ENCODE measurements around the gene HNRNPUL1.
"Not testable (repeated sequence)": the region's sequence is repeated elsewhere in the genome, so short reads cannot be mapped to it uniquely, and the experiment has no call there.

The HNRNPUL1 gene

DNA sequence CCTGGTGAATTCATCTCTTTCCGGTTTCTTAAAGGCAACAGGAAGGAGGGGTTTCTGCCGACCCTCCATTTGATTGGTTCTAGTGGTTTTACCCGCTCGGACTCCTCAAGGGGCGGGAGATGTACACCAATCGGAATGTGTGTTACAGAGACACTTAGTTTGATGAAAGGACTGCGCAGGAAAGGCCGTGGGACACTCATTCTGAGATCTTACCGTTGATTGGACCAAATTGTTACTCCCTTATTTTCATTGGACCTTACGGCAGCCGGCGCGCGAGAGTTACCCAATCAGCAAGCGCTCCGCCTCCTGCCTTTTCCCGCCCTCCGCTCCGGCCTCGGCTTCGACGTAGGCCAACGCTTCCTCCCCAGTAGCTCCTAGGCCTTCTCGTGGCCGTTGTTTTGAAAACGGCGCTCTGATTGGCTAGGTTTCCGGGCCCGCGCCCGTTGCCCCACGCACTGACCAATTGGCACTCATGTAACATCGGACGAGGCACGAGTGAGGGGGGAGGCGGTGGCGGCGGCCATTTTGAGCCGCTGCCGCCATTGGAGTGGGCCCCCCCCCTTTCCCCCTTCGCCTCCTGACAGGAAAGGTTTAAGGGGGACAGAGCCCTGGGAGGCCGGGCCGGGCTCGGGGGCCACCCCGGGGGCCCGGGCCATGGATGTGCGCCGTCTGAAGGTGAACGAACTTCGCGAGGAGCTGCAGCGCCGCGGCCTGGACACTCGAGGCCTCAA, at the start of gene HNRNPUL1:
Gene HNRNPUL1, plus strand, starts transcription at position 523 of the 731 bp plus-strand sequence. Its CDS starts 132 bp downstream, at position 655.
- peak; percentile 99 for DNase-seq (ENCODE audit: low spot score)

DNA sequence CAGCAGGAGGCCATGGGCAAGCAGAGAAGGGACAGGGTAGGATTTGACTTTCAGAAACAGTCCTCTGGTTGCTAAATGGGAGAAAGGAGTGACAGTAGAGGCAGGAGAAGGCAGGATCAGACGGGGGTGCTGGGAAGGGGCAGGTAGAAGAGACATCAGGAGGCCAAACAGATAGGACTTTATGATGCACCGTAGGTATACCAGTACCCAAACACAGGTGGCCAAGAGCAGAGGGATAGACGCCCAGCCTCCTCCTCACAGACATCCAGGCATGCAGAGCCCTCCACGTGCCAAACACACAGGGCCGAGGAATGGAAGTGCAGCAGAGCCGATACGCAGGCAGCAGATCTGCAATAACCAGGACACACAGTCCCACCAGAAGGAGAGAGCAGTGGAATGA, 46.4 kb upstream of the HNRNPUL1 start:
- DNase-seq (ENCODE audit: low spot score): no peak

DNA sequence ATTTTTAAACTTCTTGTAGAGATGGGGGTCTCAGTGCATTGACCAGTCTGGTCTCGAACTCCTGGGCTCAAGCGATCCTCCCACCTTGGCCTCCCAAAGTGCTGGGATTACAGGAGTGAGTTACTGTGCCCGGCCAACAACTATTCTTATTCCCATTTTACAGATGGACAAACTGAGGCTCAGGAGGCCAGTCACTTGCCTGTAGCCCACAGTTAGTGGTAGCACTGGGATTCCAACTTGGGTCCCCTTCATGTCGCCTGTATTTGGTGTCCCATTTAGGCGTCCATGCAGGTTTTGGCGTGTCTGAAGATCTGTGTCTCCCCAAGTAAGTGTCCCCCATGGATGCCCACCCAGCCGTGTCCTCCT, 45.9 kb upstream of the HNRNPUL1 start:
- DNase-seq (ENCODE audit: low spot score): no peak

DNA sequence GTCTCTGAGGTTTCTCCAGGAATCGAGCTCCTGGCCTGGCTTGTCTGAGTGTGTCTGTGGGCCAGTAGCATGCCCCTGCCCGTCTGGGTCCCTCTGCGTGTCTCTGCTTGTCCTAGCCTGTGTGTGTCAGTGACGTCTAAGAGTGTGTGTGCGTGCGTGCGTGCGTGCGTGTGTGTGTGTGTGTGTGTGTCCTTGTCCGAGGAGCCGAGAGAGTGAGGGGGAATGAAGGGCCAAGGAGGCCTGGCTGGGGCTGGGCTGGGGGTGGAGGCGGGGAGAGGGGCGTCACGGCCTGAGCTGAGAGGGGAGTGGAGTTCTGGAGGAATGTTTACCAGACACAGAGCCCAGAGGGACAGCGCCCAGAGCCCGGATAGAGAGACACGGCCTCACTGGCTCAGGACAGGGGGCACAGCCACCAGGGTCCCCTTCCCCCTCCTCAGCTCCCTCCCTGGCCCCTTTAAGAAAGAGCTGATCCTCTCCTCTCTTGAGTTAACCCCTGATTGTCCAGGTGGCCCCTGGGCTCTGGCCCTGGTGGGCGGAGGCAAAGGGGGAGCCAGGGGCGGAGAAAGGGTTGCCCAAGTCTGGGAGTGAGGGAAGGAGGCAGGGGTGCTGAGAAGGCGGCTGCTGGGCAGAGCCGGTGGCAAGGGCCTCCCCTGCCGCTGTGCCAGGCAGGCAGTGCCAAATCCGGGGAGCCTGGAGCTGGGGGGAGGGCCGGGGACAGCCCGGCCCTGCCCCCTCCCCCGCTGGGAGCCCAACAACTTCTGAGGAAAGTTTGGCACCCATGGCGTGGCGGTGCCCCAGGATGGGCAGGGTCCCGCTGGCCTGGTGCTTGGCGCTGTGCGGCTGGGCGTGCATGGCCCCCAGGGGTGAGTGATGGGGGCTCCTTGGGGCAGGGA, 45.3 kb upstream of the HNRNPUL1 start, which contains the start of gene AXL:
Gene AXL, plus strand, starts transcription at position 609 of the 893 bp plus-strand sequence. Its CDS starts 170 bp downstream, at position 779.
- no peak for DNase-seq (ENCODE audit: low spot score)

DNA sequence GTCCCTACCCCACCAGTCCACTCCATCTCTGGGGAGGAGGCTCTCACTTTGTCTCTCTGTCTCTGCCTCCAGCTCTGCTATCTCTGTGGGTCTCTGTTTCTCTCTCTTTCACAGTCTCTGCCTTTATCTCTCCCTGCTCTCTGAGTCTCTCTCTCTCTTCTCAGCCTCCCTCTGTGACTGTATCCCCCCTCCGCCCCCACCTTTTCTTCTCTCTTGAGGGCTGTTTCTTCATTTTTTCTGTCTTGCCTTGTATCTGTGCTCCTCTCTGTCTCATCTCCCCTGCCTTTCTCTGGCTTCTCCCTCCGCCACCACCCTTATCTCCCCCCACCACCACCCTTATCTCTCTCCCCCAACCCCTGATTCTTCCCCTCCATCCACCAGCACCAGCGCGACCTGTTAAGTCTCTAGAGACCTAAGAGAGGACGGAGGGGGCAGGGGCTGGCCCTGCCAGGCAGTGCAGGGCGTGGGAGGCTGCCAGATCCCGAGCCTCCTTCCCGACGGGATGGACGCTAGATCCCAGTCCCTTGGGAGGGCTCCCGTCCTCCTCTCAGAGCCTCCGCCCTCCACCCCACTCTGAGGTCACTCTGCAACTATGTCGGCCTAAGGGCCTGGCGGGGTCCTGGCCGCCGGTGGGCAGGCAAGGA, 44.1 kb upstream of the HNRNPUL1 start:
- DNase-seq (ENCODE audit: low spot score): no peak

DNA sequence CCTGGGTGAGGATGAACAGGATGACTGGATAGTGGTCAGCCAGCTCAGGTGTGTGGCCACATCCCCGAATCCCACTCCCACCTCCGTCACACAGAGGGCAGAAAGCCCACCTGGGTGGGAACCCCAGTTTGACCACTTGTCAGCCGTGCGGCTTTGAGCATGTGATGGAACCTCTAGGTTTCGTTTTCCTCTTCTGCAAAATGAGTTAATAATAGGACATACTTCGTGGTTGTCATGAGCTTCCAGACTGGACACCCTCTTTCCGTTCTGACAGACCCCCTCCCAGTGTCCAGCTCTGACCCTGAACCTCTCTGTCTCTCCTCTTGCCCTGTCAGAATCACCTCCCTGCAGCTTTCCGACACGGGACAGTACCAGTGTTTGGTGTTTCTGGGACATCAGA, 43.4 kb upstream of the HNRNPUL1 start:
- DNase-seq (ENCODE audit: low spot score): no peak

DNA sequence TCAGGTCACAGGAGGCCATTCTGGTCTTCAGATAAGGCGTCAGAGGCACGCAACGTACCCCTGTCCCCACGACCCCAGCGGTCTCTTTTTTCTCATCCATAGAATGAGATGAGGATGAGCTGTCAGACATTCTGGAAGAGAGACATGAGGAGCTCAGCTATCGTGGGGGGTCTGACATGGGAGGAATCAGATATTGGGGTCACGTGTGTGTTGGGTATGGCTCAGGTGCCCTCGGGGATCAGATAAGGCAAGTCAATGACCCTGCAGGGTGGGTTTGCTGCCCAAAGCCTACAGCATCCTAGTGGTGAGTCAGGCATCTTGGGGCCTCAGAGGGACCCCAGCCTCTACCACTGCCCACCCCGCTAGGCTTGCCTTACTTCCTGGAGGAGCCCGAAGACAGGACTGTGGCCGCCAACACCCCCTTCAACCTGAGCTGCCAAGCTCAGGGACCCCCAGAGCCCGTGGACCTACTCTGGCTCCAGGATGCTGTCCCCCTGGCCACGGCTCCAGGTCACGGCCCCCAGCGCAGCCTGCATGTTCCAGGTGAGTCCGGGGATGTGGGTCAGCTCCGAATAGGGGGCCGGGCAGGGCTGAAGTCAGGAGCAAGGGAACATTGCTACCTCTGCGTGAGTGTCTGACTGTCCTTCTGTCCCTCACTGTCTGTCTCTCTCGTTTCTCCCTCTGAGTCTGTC, 42.5 kb upstream of the HNRNPUL1 start:
- DNase-seq (ENCODE audit: low spot score): no peak

DNA sequence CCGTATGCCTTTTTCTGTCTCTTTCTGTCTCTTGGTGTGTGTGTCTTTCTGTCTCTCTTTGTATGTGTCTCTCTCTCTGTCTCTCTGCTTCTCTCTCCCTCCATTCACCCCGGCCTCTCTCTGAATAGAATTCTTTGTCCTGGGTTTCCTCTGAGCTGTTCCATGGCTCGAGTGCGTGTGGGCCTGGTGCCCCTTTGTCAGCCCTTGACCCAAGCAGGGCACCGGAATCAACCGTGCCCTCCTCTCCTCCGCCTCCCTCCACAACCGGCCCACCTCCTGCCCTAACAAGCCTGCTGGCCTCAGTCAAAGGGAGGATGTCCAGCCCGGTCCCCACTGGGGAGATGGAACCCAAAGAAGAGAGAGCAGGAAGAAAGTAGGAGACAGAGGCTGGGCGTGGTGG, 41.9 kb upstream of the HNRNPUL1 start:
- no peak for DNase-seq (ENCODE audit: low spot score)

DNA sequence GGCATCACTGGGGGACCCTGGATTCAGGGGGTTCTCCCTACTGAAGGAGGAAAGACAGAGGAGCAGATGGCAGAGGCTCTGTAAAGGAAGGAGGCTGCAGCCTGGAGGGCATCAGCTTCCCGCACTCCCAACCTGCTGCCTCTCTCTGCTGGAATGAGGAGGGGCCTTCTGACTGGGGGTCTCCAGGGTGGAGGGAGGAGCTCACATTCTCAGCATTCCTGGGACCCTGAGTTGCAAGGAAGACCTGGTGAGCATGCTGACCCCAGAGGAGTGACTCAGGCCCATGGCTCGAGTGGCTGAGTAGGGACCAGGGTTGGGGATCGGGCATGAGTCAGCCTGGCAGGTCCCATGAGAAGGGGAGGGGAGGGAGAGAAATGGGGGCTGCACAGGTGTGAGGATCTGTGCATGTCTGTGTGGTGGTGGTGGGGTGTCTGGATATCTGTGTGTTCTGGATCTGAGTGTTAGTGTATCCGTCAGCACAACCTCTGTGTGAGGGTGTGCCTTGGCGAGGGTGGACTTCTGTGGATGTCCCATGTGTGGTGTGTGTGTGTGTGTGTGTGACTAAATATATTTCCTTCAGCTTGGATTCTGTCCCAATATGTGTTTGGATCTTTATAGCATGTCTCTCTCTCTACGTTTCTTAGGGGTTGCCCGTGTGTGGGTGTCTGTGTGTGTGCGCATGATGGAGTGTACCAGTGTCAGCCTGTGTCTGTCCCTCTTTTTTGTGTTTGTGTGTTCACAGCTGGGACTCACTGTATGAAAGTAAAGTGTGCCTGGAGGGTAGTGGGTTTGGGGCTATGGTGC, 40.5 kb upstream of the HNRNPUL1 start:
- DNase-seq (ENCODE audit: low spot score): peak; percentile 51

DNA sequence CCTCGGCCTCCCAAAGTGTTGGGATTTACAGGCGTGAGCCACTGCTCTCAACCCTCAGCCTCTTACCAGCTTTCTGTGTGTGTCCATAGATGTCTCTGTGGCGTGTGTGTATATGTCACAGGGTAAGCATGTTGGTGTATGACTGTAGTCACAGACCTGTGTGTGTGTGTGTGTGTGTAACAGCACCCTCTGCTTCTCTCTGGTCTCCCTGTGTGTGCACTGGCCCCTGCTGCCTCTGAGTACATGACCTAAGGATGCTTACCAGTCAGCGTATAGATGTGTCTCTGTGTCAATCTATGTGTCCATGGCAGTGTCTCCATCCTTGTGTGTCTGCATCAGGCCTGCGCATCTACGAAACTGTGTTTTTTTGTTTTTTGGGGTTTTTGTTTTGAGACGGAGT, 39.5 kb upstream of the HNRNPUL1 start:
- no peak for DNase-seq (ENCODE audit: low spot score)

DNA sequence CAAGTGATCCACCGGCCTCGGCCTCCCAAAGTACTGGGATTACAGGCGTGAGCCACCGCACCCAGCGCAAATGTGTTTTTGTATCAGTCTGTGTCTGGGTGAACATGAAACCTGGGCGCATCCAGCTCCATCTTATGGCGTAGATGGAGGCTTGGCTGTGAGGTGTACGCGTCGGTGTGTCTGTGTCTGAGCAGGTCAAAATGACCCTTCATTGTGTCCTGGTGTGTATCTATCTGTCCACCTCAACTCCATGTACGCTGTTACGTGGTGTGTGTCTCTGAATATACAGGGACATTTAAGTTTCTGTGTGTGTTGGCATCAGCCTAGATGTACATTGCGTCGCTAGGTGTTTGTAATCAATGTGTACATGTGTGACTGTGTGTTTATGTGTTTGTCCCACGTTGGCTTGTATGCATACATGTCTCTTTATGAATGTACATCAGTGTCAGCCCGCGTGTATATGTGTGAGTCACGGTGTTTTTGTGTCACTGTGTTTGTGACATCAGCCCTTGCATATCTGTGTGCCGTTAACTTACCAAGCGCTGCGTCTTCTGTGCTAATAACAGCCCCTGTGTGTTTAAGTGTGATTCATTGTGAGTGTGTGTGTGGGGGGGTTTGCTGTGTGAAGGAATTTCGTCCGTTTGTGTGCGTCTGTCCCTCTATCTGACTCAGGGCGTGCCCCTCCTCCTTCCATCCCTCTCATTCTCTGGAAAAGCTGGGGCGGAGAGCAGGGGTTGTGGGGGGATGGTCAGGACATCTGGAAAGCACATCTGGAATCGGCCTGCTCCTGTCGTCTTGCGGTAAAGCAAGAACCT, 38.7 kb upstream of the HNRNPUL1 start:
- peak; percentile 69 for DNase-seq (ENCODE audit: low spot score)

DNA sequence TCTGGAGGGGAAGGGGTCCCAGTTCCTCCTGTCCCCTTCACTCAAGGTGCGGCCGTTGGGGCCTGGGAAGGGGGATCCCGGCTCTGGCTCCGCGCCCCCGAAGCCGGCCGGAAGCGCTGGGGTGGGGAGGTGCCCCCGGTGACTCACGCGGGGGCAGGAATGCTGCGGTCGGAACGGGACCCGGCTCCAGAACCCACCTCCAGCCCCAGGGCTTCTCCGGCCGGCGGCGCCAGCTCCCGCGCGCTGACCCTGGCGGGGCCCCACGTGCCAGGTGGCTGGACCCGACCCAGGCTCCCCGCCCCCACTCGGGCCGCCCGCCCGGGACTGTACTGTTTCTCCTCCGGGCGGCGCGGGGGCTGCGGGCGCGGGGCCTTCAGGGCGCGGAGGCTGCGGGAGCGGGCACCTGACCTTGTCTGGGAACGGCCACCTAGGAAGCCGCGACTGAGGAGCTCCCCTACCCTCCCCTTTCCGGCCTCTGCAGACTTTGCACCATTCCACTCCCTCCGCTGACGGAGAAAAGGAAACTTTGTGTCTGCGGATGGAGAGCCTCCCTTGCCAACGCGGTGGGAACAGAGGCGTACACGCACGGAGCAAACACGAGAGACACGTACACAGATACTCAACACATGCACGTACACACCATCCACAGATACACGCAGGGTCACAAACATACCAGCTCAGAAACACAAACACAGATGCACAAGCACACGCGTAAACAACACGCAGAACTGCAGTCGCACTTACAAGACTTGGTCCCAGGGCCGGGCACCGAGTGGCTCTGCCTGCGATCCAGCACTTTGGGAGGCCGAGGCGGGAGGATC, 37.9 kb upstream of the HNRNPUL1 start:
- DNase-seq (ENCODE audit: low spot score): peak; percentile 68

DNA sequence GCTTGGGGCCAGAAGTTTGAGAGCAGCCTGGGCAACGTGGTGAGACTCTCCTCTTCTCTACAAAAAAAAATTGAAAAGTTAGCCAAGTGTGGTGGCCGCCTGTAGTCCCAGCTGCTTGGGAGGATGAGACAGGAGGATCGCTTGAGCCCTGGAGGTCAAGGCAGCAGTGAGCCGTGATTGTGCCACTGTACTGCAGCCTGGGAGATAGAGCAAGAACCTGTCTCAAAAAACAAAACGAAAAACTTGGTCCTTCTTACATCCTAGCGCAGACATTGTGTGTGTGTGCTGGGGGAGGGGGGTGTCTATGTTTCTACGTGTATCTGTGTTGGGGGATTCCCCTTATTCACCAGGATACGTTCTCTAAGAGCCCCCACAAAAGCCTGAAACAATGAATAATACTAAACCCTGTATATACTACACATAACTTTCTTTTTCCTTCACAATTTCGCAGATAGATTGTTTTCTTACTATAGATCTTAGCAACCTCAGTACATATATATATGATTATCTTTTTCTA, 37.2 kb upstream of the HNRNPUL1 start:
- no peak for DNase-seq (ENCODE audit: low spot score)

DNA sequence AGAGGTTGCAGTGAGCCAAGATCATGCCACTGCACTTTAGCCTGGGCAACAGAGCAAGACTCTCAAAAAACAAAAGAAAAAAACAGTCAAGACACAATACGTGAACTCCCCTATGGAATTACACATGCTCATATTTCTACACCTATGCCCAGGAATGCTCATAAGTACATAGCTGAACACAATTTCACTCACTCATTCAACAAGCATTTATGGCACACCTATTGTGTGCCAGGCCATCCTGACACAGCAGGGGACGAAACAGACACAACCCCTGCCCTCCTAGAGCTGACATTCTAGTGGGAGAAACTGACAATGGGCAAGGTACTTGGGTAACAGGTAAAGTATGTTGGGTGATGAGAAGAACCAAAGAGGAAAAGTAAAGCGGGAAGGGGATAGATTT, 35.7 kb upstream of the HNRNPUL1 start:
- DNase-seq (ENCODE audit: low spot score): no peak

DNA sequence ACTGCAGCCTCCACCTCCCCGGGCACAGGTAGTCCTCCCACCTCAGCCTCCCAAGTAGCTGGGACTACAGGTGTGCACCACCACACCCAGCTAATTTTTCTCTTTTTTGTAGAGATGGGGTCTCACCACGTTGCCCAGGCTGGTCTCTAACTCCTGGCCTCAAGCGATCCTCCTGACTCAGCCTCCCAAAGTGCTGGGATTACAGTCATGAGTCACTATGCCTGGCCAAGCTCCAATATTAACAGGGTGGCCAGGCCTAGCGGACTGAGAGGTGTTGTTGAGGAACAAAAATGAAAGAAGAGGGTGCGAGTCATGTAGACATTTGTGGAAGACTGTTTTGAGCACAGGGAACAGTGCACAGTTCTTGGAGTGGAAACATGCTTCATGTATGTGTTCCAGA, 34.8 kb upstream of the HNRNPUL1 start:
- not testable (repeated sequence) for DNase-seq (ENCODE audit: low spot score)

DNA sequence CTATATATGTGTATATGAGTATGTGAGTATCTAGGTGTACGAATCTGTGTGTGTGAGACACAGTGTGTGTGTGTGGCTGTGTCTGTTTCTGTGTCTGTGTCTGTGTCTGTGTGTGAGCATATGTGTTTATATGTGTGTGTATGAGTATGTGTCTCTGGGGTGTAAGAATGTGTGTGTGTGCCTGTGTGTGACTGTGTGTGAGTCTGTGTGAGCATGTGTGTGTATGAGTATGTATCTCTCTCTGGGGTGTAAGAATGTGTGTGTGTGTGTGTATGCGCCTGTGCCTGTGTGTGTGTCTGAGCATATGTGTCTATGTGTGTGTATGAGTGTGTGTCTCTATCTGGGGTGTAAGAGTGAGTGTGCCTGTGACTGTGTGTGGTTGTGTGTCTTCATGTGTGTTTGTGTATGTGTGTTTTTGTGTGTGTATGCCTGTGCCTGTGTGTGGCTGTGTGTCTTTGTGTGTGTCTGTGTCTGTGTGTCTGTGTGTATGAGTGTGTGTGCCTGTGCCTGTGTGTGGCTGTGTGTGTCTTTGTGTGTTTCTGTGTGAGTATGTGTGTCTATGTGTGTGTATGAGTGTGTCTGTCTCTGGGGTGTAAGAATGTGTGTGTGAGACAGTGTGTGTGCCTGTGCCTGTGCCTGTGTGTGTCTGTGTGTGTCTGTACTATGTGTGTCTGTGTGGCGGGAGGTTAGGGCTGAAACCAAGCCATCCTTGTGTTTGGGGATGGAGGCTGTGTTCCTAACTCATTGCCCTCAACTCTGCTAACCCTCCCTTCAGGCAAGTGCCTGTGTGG, 33.9 kb upstream of the HNRNPUL1 start:
- DNase-seq (ENCODE audit: low spot score): no peak

DNA sequence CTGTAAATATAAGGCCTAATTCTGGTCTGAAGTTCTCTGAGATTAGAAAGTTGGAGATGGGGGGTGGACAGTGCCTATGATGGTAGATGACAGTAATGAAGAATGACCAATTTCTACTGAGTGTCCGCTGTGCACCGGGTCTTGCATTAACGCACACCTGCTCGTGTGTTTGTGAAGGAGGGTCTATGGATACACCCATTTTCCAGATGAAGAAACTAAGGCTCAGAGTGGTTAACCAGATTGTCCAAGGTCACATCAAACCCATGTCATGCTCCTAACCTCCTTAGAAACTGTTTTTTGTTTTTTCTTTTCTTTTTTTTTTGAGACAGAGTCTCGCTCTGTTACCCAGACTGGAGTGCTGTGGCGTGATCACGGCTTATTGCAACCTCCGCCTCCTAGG, 31.5 kb upstream of the HNRNPUL1 start:
- DNase-seq (ENCODE audit: low spot score): no peak

DNA sequence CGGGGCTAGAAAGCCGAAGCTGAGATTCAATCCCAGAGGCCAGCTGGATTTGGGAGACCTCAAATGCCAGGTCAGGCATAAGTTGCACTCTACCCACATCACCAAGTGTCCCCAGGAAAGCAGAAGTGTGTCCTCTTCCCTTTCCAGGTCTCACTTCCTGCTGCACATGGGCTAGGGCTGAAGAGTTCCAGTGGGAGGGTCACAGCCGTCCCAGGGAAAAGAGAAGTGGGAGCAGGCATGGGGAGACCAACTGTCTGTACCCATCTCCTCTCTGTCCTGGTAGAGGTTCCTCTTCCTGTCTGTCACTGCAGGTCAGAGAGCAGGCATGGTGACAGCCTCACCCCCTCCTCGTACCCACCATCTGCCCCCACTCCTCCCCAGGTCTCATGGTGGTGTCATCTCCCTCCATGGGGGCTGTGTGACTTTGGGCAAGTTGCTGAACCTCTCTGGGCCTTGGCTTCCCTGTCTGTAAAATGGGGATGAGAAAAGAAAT, 30.4 kb upstream of the HNRNPUL1 start:
- no peak for DNase-seq (ENCODE audit: low spot score)
